GM21529 (cell line): Measurements from ENCODE around the gene RAB11FIP5.

Experiments
- ATAC-seq: cut with Tn5 transposase; IDR thresholded peaks from one replicate; pipeline ENCODE4 v1.9.1; 2021; ENCODE audit not compliant: unreplicated experiment

Gene RAB11FIP5

DNA sequence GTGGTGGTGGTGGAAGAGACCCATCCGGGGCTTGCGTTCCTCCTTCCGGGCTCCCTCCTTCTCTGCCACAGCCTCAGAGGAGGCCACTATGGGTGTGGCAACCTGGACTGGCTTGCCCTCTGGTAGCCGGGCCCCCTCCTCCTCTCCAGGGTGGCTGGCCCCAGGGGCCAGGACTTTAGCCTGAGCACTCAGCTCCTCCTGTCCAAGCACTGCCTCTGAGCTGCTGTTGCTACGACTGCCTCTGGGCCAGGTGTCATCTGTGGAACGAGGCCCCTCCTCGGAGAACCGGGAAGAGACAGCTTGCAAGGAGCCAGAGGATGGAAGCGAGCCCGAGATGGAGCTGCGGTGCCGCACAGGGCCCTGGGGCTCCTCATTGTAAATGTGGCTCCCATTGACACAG is 24.5 kb downstream of the RAB11FIP5 start:
- ATAC-seq: no peak

DNA sequence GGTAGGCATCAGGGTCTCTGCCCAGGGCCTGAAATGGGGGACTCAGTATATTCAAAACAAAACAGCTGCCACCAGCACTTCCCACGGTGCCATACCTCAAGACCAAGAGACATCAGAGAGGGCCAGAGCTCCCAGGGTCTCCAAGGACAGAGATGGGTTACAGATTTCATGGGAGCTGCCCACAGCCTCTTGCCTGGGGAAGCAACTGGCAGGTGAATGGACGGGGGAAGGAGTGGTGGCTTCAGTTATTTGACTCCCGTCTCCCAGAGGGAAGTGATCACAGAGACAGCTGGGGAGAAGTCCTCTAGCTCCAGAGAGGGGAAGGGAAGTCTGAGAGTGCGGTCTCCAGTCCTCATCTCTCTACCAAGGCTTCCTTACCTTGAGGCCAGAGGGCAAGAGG is 25.4 kb downstream of the RAB11FIP5 start:
- ATAC-seq: no peak

DNA sequence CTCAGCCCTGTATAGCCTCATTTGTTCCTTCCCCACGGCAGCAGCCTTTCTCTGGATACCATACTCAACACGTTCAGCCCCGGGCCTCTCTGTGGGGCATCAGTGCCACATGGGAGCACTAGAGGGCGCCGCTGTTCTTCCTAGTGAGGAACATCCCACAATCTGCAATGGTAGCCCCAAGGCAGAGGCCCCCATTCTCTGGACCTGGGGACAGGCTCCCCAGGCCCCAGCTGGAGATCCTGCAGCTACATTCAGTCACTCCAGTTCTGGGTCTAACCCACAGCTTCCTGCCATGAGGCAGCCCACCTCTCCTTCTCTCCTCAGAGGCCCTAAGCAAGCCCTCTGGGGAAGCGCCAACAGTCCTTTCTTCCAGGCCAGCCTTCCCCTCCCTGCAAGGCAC is 27.1 kb downstream of the RAB11FIP5 start:
- ATAC-seq: peak; percentile 87

- ATAC-seq: no peak
Observed at GRCh38 chr2:73084971-73085370, 27.8 kb downstream of the RAB11FIP5 start.

DNA sequence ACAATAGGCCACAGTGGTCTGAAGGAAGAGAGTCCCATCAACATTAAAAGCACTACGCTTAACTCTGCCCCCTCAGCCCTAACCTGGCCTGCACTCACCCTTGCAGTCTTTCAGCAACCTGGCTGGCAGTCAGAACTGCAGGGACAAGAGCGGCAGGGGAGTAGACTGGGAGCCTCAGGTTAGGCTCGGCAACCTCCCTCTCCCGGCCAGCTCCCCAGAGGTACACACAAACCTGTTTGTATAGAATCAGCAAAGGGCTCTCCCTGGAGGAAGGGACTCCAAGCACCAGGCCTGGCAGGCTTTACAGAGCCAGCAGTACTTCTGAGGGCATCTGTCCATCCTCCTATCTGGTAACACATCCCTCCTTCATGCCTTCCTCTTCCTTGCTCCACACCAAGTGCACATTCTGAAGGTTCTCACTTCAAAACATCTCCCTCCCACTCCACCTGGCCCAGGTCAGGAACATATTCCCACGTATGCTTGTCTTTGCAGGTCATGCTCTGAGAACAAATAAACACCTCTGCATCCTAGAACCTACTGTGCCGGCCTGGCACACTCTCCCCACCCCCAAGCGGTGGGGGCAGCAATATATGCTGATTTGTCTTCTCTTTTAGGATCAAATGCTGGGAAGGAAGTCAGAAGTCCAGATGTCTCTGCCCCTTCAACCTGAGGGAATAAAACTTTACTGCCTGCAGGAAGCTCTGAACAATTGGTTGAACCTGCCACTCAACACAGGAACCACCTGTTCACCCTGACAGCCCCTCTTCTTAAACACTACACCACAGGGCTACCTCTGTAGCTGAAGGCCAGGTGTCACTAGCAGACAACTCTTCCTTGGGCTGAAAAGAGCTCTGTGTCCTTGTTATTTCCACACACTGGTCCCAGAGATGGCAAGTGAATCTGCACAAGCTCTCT is 28.6 kb downstream of the RAB11FIP5 start:
- ATAC-seq: no peak

- ATAC-seq: no peak
Observed at GRCh38 chr2:73082523-73083410, 30.0 kb downstream of the RAB11FIP5 start.

DNA sequence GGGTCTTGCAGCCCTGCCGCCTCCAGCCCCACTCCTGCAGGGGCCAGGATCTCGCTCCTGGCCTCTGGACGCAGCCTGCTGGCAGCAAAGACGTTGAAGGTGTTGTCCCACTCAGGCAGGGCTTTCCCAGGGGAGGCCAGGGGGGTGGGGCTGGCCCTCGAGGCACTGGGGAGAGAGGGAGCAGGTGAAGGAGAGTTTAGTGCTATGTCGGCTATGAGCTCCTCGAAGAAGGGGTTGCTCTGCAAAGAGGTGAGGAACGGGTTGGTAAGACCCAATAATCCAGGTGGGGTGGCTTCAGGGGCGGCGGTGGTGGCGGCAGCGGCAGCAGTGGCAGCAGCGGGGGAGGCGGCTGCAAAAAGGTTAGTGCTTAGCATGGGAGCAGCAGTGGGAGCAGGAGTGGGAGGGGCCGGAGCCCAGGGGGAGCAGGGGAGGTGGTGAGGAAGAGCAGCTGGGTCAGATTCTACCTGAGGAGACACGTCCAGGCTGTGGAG is 31.5 kb downstream of the RAB11FIP5 start:
- ATAC-seq: no peak

GRCh38 chr2:73080321-73081131 is 32.2 kb downstream of the RAB11FIP5 start:
- no peak for ATAC-seq

- ATAC-seq: no peak
Observed at GRCh38 chr2:73079636-73080035, 33.1 kb downstream of the RAB11FIP5 start.

DNA sequence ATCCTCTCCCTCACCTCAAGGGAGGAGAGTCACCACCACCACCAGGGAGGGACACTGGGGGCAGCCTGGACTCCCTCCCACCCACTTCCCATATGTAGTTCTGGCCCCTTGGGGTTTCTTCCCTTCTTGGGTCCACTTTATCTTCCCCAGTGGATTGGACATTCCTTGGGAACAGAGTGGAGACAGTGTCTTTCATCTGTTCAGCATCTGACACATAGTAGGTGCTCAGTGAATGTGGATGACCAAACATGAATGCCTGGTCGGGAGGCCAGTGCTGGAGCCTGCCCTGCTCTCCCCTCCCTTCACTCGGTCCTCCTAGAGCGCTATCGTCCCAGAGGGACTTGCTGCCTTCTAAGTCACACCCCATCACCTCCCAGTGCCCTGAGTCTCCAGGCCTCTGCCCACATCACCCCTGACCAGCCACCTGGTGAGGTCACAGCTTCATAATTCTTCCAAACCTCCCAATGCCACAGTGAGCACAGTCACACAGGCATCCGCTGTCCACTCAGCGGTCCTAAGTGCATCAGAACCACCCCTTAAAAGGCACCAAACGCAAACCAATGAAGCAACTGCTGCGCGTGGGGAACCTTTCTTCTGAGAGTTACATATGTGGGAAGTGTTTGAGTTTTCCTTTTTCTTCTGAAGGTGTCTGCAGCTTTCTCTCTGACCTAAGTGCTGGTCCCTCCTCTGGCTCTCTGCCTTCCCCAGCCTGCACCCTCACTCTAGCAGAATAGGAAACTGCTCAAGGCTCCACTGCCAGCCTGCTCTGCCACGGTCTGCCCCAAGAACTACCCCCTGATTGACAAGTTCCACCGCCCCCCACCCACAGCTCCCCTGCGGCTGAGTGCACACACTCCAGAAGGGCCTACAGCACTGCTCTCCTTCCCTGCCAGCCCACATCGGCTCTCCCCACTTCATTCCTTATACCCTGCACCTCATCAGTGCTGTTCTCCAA is 34.0 kb downstream of the RAB11FIP5 start:
- ATAC-seq: no peak

GRCh38 chr2:73077424-73077795 is 35.3 kb downstream of the RAB11FIP5 start:
- ATAC-seq: no peak

- ATAC-seq: no peak
Observed at GRCh38 chr2:73076701-73077423, 35.9 kb downstream of the RAB11FIP5 start.

- no peak for ATAC-seq
Observed at GRCh38 chr2:73075477-73076373, 37.0 kb downstream of the RAB11FIP5 start.

DNA sequence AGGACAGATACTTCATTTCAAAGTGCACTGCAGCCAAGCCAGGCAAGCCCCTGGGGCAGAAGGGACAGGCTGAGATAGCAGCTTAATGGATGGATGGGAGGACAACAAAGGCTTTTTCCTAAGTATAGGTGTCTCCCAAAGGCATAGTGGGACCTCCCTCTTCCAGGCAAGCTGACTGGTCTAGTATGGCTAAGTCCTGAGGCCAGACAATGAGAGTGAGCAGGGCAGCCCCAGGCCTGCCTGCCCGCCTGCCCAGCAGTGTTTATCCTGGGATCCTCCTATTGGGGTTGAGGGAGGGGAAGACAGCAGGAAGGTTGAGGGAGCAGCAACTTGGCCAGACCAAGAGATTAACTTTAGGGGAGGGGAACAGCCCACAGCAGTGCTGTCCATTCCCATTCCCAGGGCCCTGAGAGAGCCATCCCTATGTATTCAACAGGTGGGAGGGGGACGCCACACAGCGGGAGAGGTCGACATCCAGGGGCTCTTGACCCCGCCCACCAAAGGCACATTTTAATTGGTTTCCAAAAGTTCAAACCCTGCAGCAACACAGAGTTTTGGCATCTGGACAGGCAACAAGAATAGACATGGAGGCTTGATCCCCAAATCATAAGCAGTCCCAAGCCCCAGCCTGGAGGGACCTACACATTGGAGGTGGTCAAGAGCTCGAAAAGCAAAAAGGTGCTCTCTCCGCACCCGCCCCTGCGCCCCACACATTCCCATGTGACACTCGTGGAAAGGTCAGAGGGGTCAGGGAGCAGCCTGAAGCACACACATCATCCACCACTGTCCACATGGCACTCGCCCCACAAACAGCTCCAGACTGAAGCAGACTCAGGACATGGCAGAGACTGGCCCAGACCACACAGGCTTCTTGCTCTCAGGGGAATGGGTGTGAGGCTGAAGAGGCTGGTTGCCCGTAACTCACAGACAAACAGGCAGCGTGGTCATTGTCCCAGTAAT is 38.4 kb downstream of the RAB11FIP5 start:
- no peak for ATAC-seq

DNA sequence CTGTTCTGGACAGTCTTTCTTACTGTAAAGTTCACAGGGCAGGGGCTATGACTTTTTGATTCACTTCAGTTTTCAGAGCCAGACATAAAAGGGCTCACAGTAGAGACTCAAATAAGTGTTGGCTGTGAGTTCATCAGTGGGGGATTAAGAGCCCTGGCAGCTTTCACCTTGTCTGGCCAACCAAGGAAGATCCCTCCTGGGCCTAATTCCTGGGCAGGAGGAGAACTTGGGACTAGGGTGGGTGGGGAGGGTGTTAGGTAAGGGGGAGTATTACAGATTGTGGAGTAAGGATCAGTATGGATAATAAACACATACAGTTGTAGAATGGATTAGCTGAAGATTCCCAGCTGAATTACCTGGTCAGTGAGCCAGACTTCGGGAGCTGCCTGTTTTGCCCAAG is 40.3 kb downstream of the RAB11FIP5 start:
- no peak for ATAC-seq

DNA sequence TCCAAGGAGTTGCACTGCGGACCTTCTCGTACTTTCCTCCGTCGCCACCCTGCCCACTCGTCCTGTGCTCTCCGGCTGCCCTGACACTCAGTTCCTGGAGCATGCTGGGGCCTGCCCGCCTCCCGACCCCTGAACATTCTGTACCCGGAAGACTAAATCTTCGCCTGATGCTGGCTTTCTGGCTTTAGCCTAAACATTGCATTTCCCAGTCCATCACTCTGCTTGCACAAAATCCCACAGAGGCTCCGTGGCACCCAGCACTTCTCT is 40.7 kb downstream of the RAB11FIP5 start:
- ATAC-seq: no peak
